ENCODE data around the gene HEBP2.

DNA sequence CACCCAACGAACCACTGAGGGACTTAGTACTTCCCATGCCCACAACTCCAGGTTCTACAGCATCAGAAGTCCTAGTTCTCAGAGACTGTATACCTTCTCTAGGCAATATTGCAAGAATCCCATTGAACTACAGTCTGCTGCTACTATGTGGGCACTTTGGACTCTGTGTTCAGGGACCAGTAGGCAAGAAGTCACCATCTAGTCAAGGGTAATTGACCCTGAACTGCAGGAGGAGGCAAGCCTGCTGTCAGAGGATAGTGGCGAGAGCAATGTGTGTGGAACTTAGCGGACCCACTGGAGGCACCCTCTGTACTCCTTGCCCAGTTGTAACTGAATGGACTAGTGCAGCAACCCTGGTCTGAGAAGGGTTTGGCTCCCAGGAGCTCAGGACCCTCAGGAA is 15.7 kb downstream of the HEBP2 start:
- TF ChIP-seq POLR2A (IDR thresholded peaks at IDR 0.05) (no peak), POLR2AphosphoS5 (IDR thresholded peaks at IDR 0.05) (no peak), EP300 (IDR thresholded peaks at IDR 0.05) (no peak)
- TF ChIP-seq, protein P1, sequence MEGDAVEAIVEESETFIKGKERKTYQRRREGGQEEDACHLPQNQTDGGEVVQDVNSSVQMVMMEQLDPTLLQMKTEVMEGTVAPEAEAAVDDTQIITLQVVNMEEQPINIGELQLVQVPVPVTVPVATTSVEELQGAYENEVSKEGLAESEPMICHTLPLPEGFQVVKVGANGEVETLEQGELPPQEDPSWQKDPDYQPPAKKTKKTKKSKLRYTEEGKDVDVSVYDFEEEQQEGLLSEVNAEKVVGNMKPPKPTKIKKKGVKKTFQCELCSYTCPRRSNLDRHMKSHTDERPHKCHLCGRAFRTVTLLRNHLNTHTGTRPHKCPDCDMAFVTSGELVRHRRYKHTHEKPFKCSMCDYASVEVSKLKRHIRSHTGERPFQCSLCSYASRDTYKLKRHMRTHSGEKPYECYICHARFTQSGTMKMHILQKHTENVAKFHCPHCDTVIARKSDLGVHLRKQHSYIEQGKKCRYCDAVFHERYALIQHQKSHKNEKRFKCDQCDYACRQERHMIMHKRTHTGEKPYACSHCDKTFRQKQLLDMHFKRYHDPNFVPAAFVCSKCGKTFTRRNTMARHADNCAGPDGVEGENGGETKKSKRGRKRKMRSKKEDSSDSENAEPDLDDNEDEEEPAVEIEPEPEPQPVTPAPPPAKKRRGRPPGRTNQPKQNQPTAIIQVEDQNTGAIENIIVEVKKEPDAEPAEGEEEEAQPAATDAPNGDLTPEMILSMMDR (IDR thresholded peaks at IDR 0.05), result no peak

Measured in gastroesophageal sphincter (tissue), 3 donors.